Tibial artery (tissue), 4 donors: ENCODE data around the gene PSMB2.

Experiments used
- DNase-seq, 2 donors: peaks; one replicate each; pipeline ENCODE4 v3.0.0-alpha.2; 2019
- H3K27ac ChIP-seq, 2 donors: fragments of 200-600 bp; sonication (generic) in 1 of 2; 1 replicate in 1 of 2; 2 replicates in 1 of 2; pipeline ENCODE4 v1.5.1; 2018 to 2019; ENCODE audit warnings: mild to moderate bottlenecking in 1 of 2
- H3K27me3 ChIP-seq, 2 donors: fragments of 200-600 bp; sonication (generic) in 1 of 2; one replicate each; pipeline versions ENCODE4 v1.5.1 to v1.6.0; 2016 to 2019
- H3K36me3 ChIP-seq, 3 donors: fragments of 200-600 bp; sonication (generic) in 2 of 3; one replicate each; pipeline ENCODE4 v1.5.1; 2016 to 2019; ENCODE audit warnings: mild to moderate bottlenecking in 2 of 3
- H3K4me1 ChIP-seq, 4 donors: fragments of 200-600 bp; sonication (generic) in 2 of 4; 1 replicate in 3 of 4; 2 replicates in 1 of 4; pipeline ENCODE4 v1.5.1; 2016 to 2019
- H3K4me3 ChIP-seq, 2 donors: fragments of 200-600 bp; sonication (generic) in 1 of 2; 1 replicate in 1 of 2; 2 replicates in 1 of 2; pipeline ENCODE4 v1.5.1; 2018 to 2019; ENCODE audit warnings: mild to moderate bottlenecking in 2 of 2
- H3K9me3 ChIP-seq, 3 donors: fragments of 200-600 bp; sonication (generic) in 1 of 3; one replicate each; pipeline ENCODE4 v1.5.1; 2016 to 2019
- CTCF ChIP-seq, 2 experiments: fragments of 200-600 bp in 1 of 2; fragments of 450-650 bp in 1 of 2; IDR thresholded peaks; one replicate each; pipeline ENCODE4 v1.5.1; 2017 to 2019; ENCODE audit warnings: antibody characterized with exemption in 2 of 2, mild to moderate bottlenecking in 1 of 2, moderate library complexity in 1 of 2
- intact Hi-C: fragments of 100-400 bp; cut with DNase I; formaldehyde crosslinking; loops from one replicate; pipeline ENCODE4 v1.15.0; 2023; ENCODE audit warnings: low total_unique reads

The PSMB2 gene

GRCh38 chr1:35574655-35575415 is 66.5 kb downstream of the PSMB2 start:
- TF ChIP-seq CTCF (IDR thresholded peaks at IDR 0.05): no peak
- H3K36me3 ChIP-seq: no peaks in the 10 kb centered on the region
- no peaks in the 10 kb centered on the region for H3K9me3 ChIP-seq
- intact Hi-C loops: no loop called here
- DNase-seq: no peak
- peaks cover 0 to 64% of the 10 kb centered on the region in 2 donors for H3K27me3 ChIP-seq
- H3K4me3 ChIP-seq: no peak overlapping the region
- peaks cover 0 to 35% (median 28%) of the 10 kb centered on the region in 4 donors for H3K4me1 ChIP-seq
- no peak overlapping the region for H3K27ac ChIP-seq

DNA sequence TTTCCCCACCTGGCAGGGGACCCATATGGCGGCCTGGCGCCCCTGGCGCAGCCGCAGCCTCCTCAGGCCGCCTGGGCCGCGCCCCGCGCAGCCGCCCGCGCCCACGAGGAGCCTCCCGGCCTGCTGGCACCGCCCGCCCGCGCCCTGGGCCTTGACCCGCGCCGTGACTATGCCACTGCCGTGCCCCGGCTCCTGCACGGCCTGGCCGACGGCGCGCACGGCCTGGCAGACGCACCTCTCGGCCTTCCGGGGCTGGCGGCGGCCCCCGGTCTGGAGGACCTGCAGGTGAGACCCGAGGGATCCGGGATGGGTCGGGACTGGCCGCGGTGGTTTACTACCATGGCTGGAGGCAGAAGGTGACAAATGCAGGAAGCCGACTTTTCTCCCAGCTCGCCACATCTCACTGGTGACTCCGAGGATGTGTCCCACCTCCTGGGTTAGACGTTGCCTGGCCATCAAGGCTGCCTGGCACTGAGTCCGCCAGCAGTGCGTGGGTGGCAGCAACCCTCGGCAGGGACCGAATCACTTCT is 67.1 kb downstream of the PSMB2 start:
- Histone ChIP-seq H3K4me1 (peaks cover 0 to 35% (median 28%) of the 10 kb centered on the region in 4 donors), H3K36me3 (no peaks in the 10 kb centered on the region), H3K27ac (no peak overlapping the region), H3K27me3 (peaks cover 0 to 67% of the 10 kb centered on the region in 2 donors), H3K4me3 (peak overlapping the region in 1 of 2 donors; percentile 56), H3K9me3 (no peaks in the 10 kb centered on the region)
- DNase-seq: no peak
- intact Hi-C loops: no loop called here
- TF ChIP-seq CTCF (IDR thresholded peaks at IDR 0.05): no peak

GRCh38 chr1:35573198-35574124 is 67.9 kb downstream of the PSMB2 start, which contains the start of gene TFAP2E:
Gene TFAP2E (plus strand): TSS chr1:35573314. CDS start chr1:35573578, 264 bp downstream.
- no peak for TF ChIP-seq CTCF (IDR thresholded peaks at IDR 0.05)
- H3K9me3 ChIP-seq: no peaks in the 10 kb centered on the region
- peak within 1 kb of the TSS; percentile 40 to 56 for H3K4me3 ChIP-seq
- no peak within 1 kb of the TSS for H3K27ac ChIP-seq
- peaks cover 0 to 72% of the 10 kb centered on the region in 2 donors for H3K27me3 ChIP-seq
- intact Hi-C loops: no loop called here
- no peaks in the 10 kb centered on the region for H3K36me3 ChIP-seq
- no peak for DNase-seq
- H3K4me1 ChIP-seq: peaks cover 0 to 34% (median 28%) of the 10 kb centered on the region in 4 donors

- no peak for TF ChIP-seq CTCF (IDR thresholded peaks at IDR 0.05)
- Histone ChIP-seq H3K9me3 (no peaks in the 10 kb centered on the region), H3K4me1 (peaks cover 0 to 23% (median 21%) of the 10 kb centered on the region in 4 donors), H3K36me3 (no peaks in the 10 kb centered on the region), H3K4me3 (no peak overlapping the region), H3K27ac (no peak overlapping the region), H3K27me3 (peaks cover 0 to 73% of the 10 kb centered on the region in 2 donors)
- intact Hi-C loops: no loop called here
- no peak for DNase-seq
These were observed 69.0 kb downstream of the PSMB2 start for GRCh38 chr1:35572296-35572695.

- no peak for DNase-seq
- Histone ChIP-seq H3K4me1 (peaks cover 0 to 16% (median 14%) of the 10 kb centered on the region in 4 donors), H3K4me3 (no peak overlapping the region), H3K36me3 (peaks cover 0 to 9% (median 8%) of the 10 kb centered on the region in 3 donors), H3K9me3 (no peaks in the 10 kb centered on the region), H3K27me3 (peaks cover 0 to 63% of the 10 kb centered on the region in 2 donors), H3K27ac (no peak overlapping the region)
- no peak for TF ChIP-seq CTCF (IDR thresholded peaks at IDR 0.05)
- intact Hi-C loops: no loop called here
These were observed 70.1 kb downstream of the PSMB2 start for GRCh38 chr1:35571263-35571662.
